ENCODE results near the gene CYP51A1. TPM values are rescaled to one million over a fixed set of nuclear protein-coding genes. Genes with fewer than 3 reads are reported as not detected.

The CYP51A1 gene
- total and polyA plus RNA-seq, 2 donors from 2014 or later, result 43.0 to 55.8 TPM

DNA sequence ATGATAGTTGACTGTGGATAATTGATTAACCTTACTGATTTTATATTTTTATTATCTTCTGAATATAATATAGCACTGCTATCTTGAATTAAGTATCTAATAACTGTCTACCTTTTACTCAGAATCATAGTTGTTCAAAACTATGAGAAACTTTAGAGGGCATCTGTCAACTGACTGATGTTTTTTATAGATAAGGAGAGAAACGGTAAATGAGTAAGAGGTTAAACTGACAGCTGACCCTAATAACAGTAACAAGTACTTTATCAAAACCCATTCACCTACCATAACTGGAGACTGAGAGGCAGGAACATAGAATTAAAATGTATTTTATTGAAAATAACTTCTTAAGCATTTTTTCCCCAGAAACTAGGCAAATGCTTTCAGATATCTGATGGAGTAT, 62.2 kb downstream of the CYP51A1 start:
- Histone ChIP-seq H3K9me3 (ENCODE audit: control insufficient read depth in 2 of 3, insufficient read depth in 1 of 3, low read length in 3 of 3) (no peaks in the 10 kb centered on the region), H3K27me3 (ENCODE audit: control insufficient read depth, insufficient read depth, low read length) (no peaks in the 10 kb centered on the region), H3K4me1 (ENCODE audit: control insufficient read depth in 2 of 3, insufficient read depth in 2 of 3, low read depth in 1 of 3, low read length in 3 of 3) (no peaks in the 10 kb centered on the region), H3K36me3 (ENCODE audit: control insufficient read depth in 2 of 3, insufficient read depth in 3 of 3, low read length in 3 of 3) (peaks cover 5 to 8% (median 6%) of the 10 kb centered on the region in 3 donors), H3K9ac (ENCODE audit: low read length in 3 of 3) (no peak overlapping the region), H3K27ac (ENCODE audit: low read depth in 2 of 2, low read length in 2 of 2) (no peak overlapping the region), H3K4me3 (ENCODE audit: low read length in 3 of 3) (no peak overlapping the region)
- intact Hi-C loops (cut with DNase I), result no loop called here
- DNase-seq (no peak), FAIRE-seq (no peak)
- TF ChIP-seq, protein P1, sequence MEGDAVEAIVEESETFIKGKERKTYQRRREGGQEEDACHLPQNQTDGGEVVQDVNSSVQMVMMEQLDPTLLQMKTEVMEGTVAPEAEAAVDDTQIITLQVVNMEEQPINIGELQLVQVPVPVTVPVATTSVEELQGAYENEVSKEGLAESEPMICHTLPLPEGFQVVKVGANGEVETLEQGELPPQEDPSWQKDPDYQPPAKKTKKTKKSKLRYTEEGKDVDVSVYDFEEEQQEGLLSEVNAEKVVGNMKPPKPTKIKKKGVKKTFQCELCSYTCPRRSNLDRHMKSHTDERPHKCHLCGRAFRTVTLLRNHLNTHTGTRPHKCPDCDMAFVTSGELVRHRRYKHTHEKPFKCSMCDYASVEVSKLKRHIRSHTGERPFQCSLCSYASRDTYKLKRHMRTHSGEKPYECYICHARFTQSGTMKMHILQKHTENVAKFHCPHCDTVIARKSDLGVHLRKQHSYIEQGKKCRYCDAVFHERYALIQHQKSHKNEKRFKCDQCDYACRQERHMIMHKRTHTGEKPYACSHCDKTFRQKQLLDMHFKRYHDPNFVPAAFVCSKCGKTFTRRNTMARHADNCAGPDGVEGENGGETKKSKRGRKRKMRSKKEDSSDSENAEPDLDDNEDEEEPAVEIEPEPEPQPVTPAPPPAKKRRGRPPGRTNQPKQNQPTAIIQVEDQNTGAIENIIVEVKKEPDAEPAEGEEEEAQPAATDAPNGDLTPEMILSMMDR (IDR thresholded peaks at IDR 0.05; ENCODE audit: borderline replicate concordance, extremely low read depth, insufficient read depth), result no peak

DNA sequence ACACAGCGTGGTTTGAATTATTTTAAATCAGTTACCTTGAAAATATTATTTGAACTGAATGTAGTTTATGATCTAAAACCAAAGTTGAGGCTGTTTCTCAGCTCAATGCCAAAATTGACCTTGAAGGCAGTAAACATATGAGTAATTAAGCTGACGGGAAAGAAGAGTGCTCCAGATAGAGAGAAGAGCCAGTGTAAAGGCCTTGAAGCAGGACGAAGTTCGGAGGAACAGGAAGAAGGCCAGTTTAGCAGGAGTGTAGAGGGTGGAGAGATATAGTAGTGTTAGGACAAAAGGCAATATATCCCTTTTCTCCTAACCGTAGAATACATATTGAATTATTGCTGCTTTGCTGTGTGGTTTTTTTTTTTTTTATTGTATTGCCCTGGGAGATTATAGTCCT, 63.2 kb downstream of the CYP51A1 start:
- Histone ChIP-seq H3K27me3 (ENCODE audit: control insufficient read depth, insufficient read depth, low read length) (no peaks in the 10 kb centered on the region), H3K27ac (ENCODE audit: low read depth in 2 of 2, low read length in 2 of 2) (no peak overlapping the region), H3K4me3 (ENCODE audit: low read length in 3 of 3) (no peak overlapping the region), H3K4me1 (ENCODE audit: control insufficient read depth in 2 of 3, insufficient read depth in 2 of 3, low read depth in 1 of 3, low read length in 3 of 3) (no peaks in the 10 kb centered on the region), H3K9me3 (ENCODE audit: control insufficient read depth in 2 of 3, insufficient read depth in 1 of 3, low read length in 3 of 3) (no peaks in the 10 kb centered on the region), H3K9ac (ENCODE audit: low read length in 3 of 3) (no peak overlapping the region), H3K36me3 (ENCODE audit: control insufficient read depth in 2 of 3, insufficient read depth in 3 of 3, low read length in 3 of 3) (peaks cover 5 to 12% (median 8%) of the 10 kb centered on the region in 3 donors)
- FAIRE-seq, result no peak
- TF ChIP-seq, protein P1 (IDR thresholded peaks at IDR 0.05; ENCODE audit: borderline replicate concordance, extremely low read depth, insufficient read depth), result no peak
- DNase-seq, result no peak
- intact Hi-C loops (cut with DNase I), result no loop called here

DNA sequence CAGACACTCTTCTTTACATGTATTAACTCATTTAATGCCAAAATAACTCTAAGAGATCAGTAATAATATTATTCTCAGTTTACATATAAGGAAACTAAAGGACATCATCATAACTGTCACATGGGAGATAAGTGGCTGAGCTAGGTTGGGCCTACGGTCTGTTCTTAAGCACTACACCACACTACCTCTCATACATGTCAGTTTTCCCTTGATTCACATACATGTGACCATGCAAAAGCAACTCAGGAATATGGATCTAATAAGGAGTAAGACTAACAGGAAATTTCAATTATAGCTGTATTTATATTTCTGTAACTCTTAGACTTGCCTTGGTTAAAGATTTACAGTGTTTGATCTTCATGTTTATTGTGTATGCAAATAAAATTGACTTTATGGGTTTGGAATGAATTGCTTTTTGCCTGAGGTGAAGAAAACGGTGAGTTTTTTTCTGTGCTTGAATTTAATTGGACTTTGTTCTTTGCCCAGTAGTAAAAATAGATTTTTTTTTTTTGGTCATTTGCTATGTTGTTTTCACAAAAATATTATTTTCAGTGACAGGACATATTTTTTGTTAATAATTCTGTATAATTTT, 69.7 kb downstream of the CYP51A1 start:
- Histone ChIP-seq H3K4me3 (ENCODE audit: low read length in 3 of 3) (no peak overlapping the region), H3K9me3 (ENCODE audit: control insufficient read depth in 2 of 3, insufficient read depth in 1 of 3, low read length in 3 of 3) (no peaks in the 10 kb centered on the region), H3K4me1 (ENCODE audit: control insufficient read depth in 2 of 3, insufficient read depth in 2 of 3, low read depth in 1 of 3, low read length in 3 of 3) (peaks cover 0 to 4% (median 0%) of the 10 kb centered on the region in 3 donors), H3K27ac (ENCODE audit: low read depth in 2 of 2, low read length in 2 of 2) (no peak overlapping the region), H3K27me3 (ENCODE audit: control insufficient read depth, insufficient read depth, low read length) (no peaks in the 10 kb centered on the region), H3K9ac (ENCODE audit: low read length in 3 of 3) (no peak overlapping the region), H3K36me3 (ENCODE audit: control insufficient read depth in 2 of 3, insufficient read depth in 3 of 3, low read length in 3 of 3) (peaks cover 5 to 12% (median 6%) of the 10 kb centered on the region in 3 donors)
- TF ChIP-seq, protein P1 (IDR thresholded peaks at IDR 0.05; ENCODE audit: borderline replicate concordance, extremely low read depth, insufficient read depth), result no peak
- FAIRE-seq, result peak; percentile 86
- peak in 1 of 5 donors; percentile 9 for DNase-seq
- intact Hi-C loops (cut with DNase I), result no loop called here

Other genes with a start within 250 kb of the CYP51A1 start
- gene AKAP9, start 193.6 kb downstream of the CYP51A1 start, total RNA-seq, result 66.8 TPM
- 18.5 TPM for gene AKAP9, start 193.6 kb downstream of the CYP51A1 start, polyA plus RNA-seq (ENCODE audit: insufficient read depth, low read depth, low replicate concordance)
- gene LRRD1, start 44.7 kb upstream of the CYP51A1 start, total RNA-seq, result 0.25 TPM
- gene LRRD1, start 44.7 kb upstream of the CYP51A1 start, polyA plus RNA-seq (ENCODE audit: insufficient read depth, low read depth, low replicate concordance), result not detected
- 48.7 TPM for gene KRIT1, start 111.4 kb upstream of the CYP51A1 start, total RNA-seq
- gene KRIT1, start 111.4 kb upstream of the CYP51A1 start, polyA plus RNA-seq (ENCODE audit: insufficient read depth, low read depth, low replicate concordance), result 15.2 TPM
- gene ANKIB1, start 111.5 kb upstream of the CYP51A1 start, total RNA-seq, result 59.0 TPM
- 10.7 TPM for gene ANKIB1, start 111.5 kb upstream of the CYP51A1 start, polyA plus RNA-seq (ENCODE audit: insufficient read depth, low read depth, low replicate concordance)